DND-41 (cell line): Measurements from ENCODE around the gene SPEG.

Experiments used
- ATAC-seq: fragments of 200-7000 bp; cut with Tn5 transposase; 3 replicates; pipeline ENCODE4 v1.9.1; 2021; ENCODE audit warnings: low read depth; ENCODE audit not compliant: insufficient read depth
- DNase-seq: peaks from one replicate; pipeline ENCODE4 v3.0.0-alpha.2; 2020
- H2AFZ ChIP-seq: 2 replicates; pipeline ENCODE4 v1.6.0; 2012; ENCODE audit warnings: low read depth, low read length
- H3K27ac ChIP-seq: 2 replicates; pipeline ENCODE4 v1.5.1; 2012; ENCODE audit warnings: low read length, inconsistent platforms
- H3K27me3 ChIP-seq: fragments of 200-600 bp; sonication (generic); 2 replicates; pipeline ENCODE4 v1.6.0; 2012; ENCODE audit warnings: low read length, mild to moderate bottlenecking, inconsistent platforms; ENCODE audit not compliant: insufficient read depth, poor library complexity
- H3K36me3 ChIP-seq: 2 replicates; pipeline ENCODE4 v1.5.1; 2012; ENCODE audit warnings: low read length, inconsistent platforms; ENCODE audit not compliant: insufficient read depth
- H3K4me1 ChIP-seq: 2 replicates; pipeline ENCODE4 v1.5.1; 2012; ENCODE audit warnings: mild to moderate bottlenecking, low read length; ENCODE audit not compliant: insufficient read depth
- H3K4me2 ChIP-seq: 2 replicates; pipeline ENCODE4 v1.6.0; 2012; ENCODE audit warnings: mild to moderate bottlenecking, moderate library complexity, low read length, inconsistent platforms; ENCODE audit not compliant: insufficient read depth
- H3K4me3 ChIP-seq, 2 experiments: fragments of 200-600 bp in 1 of 2; shearing (Covaris generic) in 1 of 2; 2 replicates each; pipeline ENCODE4 v1.5.1; 2012 to 2016; ENCODE audit warnings: inconsistent platforms in 2 of 2, low read length in 2 of 2, mild to moderate bottlenecking in 2 of 2, low read depth in 1 of 2, moderate library complexity in 1 of 2
- H3K79me2 ChIP-seq: 2 replicates; pipeline ENCODE4 v1.6.0; 2012; ENCODE audit warnings: low read length, inconsistent platforms; ENCODE audit not compliant: insufficient read depth
- H3K9ac ChIP-seq: 2 replicates; pipeline ENCODE4 v1.6.0; 2012; ENCODE audit warnings: low read depth, mild to moderate bottlenecking, inconsistent platforms, low read length, moderate library complexity
- H3K9me3 ChIP-seq: 2 replicates; pipeline ENCODE4 v1.5.1; 2012; ENCODE audit warnings: low read length, moderate library complexity, mild to moderate bottlenecking, inconsistent platforms; ENCODE audit not compliant: insufficient read depth, severe bottlenecking
- H4K20me1 ChIP-seq: 2 replicates; pipeline ENCODE4 v1.6.0; 2012; ENCODE audit warnings: low read length; ENCODE audit not compliant: insufficient read depth
- EZH2 ChIP-seq: IDR thresholded peaks from 3 replicates; pipeline ENCODE4 v1.6.1; 2012; ENCODE audit warnings: borderline replicate concordance, low read depth, mild to moderate bottlenecking, moderate library complexity, low read length, inconsistent platforms; ENCODE audit not compliant: severe bottlenecking
- TF ChIP-seq, protein P1 (sequence below): IDR thresholded peaks from 2 replicates; pipeline ENCODE4 v1.5.1; 2012; ENCODE audit warnings: borderline replicate concordance, low read length, moderate library complexity, mild to moderate bottlenecking; ENCODE audit not compliant: poor library complexity, severe bottlenecking; ENCODE audit errors: extremely low read depth

Gene SPEG

DNA sequence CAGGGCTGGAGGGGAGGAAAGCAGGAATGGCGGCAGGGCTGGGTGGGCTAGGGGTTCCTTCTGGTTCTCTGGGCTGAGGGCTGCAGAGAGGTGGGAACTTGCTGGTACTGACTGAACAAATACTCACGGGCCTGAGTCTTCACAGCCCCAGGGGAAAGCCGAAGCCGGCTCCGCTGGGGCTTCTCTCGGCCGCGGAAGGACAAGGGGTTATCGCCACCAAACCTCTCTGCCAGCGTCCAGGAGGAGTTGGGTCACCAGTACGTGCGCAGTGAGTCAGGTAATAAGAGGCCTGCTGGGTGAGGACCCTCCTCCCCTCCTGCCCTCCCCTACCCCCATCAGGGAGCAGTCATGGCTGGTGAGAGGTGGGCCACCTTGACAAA, 50.5 kb downstream of the SPEG start:
- Histone ChIP-seq H4K20me1 (no peaks in the 10 kb centered on the region; the same call in 1 of the 2 replicates), H3K4me1 (no peaks in the 10 kb centered on the region), H3K9me3 (no peaks in the 10 kb centered on the region), H3K4me2 (no peak overlapping the region), H3K27ac (no peak overlapping the region), H2AFZ (no peak overlapping the region), H3K4me3 (no peak overlapping the region), H3K27me3 (no peaks in the 10 kb centered on the region), H3K79me2 (no peaks in the 10 kb centered on the region), H3K36me3 (no peaks in the 10 kb centered on the region), H3K9ac (no peak overlapping the region)
- DNase-seq (no peak), ATAC-seq (no peak)
- no peak for TF ChIP-seq EZH2
- TF ChIP-seq, protein P1, sequence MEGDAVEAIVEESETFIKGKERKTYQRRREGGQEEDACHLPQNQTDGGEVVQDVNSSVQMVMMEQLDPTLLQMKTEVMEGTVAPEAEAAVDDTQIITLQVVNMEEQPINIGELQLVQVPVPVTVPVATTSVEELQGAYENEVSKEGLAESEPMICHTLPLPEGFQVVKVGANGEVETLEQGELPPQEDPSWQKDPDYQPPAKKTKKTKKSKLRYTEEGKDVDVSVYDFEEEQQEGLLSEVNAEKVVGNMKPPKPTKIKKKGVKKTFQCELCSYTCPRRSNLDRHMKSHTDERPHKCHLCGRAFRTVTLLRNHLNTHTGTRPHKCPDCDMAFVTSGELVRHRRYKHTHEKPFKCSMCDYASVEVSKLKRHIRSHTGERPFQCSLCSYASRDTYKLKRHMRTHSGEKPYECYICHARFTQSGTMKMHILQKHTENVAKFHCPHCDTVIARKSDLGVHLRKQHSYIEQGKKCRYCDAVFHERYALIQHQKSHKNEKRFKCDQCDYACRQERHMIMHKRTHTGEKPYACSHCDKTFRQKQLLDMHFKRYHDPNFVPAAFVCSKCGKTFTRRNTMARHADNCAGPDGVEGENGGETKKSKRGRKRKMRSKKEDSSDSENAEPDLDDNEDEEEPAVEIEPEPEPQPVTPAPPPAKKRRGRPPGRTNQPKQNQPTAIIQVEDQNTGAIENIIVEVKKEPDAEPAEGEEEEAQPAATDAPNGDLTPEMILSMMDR: no peak

DNA sequence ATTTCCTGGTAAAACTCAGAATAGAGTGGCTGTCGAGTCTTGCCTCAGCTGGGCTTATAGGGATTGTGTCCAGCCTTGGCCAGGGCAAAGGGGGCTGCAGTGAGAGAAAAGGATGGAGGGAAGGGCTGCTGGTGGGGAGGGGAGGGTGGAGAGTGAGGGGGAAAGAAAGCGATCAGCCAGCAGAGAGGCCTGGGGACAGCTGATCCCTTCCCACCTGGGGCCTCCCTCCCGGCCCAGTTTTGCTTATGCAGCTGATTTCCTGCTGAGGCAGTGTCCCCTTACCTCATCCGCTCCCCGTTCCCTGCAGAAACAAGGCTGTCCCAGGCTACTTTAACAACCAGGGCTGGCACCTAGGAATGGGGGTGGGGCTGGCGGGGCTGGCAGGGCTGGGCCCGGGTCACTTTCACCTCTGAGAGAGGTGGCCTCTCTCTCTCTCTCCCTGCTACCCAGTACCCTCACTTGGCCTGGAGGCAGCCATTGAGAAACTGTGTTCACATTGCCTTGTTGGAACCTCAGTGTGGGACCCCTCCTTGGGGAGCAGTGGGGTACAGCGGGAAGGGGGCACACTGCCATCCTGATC, 51.8 kb downstream of the SPEG start:
- TF ChIP-seq, protein P1: no peak
- TF ChIP-seq EZH2: no peak
- H3K4me1 ChIP-seq: no peaks in the 10 kb centered on the region
- DNase-seq: no peak

DNA sequence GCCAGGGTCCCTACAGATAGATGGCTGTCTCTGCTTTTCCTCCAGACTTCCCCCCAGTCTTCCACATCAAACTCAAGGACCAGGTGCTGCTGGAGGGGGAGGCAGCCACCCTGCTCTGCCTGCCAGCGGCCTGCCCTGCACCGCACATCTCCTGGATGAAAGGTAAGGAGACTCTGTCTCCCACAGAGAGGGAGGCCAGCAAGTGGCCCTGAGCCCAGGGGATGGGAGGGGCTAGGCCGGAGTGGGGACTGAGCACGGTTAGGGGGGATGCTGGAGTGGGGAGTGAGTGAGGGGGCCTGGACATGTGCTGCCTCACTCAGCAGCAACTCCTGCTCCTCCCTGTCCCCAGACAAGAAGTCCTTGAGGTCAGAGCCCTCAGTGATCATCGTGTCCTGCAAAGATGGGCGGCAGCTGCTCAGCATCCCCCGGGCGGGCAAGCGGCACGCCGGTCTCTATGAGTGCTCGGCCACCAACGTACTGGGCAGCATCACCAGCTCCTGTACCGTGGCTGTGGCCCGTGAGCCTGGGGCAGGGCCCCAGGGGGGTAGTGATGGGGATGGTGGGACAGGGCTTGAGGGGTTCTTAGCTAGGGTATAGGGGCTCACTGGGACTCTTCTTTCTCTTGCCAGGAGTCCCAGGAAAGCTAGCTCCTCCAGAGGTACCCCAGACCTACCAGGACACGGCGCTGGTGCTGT, 53.7 kb downstream of the SPEG start:
- no peaks in the 10 kb centered on the region for H3K4me1 ChIP-seq
- no peaks in the 10 kb centered on the region for H3K27me3 ChIP-seq

More for the DNA sequence above, 51.8 kb downstream of the SPEG start:
- ATAC-seq: no peak
- no peak overlapping the region for H3K4me3 ChIP-seq
- H3K36me3 ChIP-seq: no peaks in the 10 kb centered on the region
- H2AFZ ChIP-seq: no peak overlapping the region
- H3K27ac ChIP-seq: no peak overlapping the region
- no peak overlapping the region for H3K9ac ChIP-seq
- H4K20me1 ChIP-seq: no peaks in the 10 kb centered on the region; the same call in 1 of the 2 replicates
- H3K9me3 ChIP-seq: no peaks in the 10 kb centered on the region
- H3K4me2 ChIP-seq: no peak overlapping the region
- no peaks in the 10 kb centered on the region for H3K27me3 ChIP-seq
- H3K79me2 ChIP-seq: no peaks in the 10 kb centered on the region

More for the DNA sequence above, 53.7 kb downstream of the SPEG start:
- Histone ChIP-seq H4K20me1 (no peaks in the 10 kb centered on the region; the same call in none of the 2 replicates), H3K36me3 (no peaks in the 10 kb centered on the region), H3K9me3 (no peaks in the 10 kb centered on the region), H3K4me2 (no peak overlapping the region), H3K4me3 (no peak overlapping the region), H3K27ac (no peak overlapping the region), H3K9ac (no peak overlapping the region), H3K79me2 (no peaks in the 10 kb centered on the region), H2AFZ (no peak overlapping the region)
- ATAC-seq (no peak), DNase-seq (no peak)
- no peak for TF ChIP-seq EZH2
- TF ChIP-seq, protein P1: no peak
